Measurements from ENCODE around the gene SERP1.

SERP1 gene

DNA sequence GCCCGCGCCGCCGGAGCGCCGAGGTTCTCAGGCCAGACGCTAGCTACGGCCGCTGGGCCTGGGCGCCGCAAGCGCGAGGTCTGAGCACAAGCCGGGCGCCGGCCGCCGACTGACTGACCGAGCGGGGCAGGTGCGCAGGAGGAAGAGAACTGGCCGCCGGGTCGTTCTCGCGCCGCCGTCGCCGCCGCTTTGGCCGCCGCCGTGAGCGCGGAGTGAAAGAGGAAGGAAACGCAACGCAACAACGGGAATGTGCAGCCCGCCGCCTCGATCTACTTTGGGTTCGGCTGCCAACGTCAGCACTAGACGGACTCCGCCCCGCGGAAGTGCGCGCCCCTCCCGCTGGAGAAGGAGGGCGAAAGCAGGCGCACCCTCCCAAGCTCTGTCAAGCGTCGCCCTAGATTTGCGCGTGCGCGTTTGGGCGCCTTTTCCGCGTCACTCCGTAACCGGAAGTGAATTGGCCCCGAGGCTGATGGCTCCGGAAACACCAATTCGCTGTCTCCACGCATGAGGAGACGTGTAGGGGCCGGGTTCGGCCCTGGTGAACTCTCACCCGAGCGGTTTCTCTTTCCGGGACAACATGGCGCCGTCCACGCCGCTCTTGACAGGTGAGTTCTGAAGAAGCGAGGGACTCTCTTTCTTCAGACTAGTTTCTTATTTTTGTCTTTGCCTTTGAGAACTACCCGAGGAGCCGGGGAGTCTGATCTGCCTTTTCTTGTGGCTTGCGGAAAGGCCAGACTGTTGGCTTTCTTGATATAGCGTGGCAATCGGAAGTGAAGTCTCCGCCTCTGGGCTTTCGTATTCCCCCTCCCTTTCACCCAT, at the start of gene SERP1, which contains the start of gene EIF2A:
Gene SERP1, minus strand, starts transcription at position 271 of the 819 bp plus-strand sequence. CDS start 361 bp downstream, outside the sequence.
Gene EIF2A, plus strand, starts transcription at position 562 of the 819 bp plus-strand sequence. Its CDS starts 16 bp downstream, at position 578.
- TF ChIP-seq, protein P1, sequence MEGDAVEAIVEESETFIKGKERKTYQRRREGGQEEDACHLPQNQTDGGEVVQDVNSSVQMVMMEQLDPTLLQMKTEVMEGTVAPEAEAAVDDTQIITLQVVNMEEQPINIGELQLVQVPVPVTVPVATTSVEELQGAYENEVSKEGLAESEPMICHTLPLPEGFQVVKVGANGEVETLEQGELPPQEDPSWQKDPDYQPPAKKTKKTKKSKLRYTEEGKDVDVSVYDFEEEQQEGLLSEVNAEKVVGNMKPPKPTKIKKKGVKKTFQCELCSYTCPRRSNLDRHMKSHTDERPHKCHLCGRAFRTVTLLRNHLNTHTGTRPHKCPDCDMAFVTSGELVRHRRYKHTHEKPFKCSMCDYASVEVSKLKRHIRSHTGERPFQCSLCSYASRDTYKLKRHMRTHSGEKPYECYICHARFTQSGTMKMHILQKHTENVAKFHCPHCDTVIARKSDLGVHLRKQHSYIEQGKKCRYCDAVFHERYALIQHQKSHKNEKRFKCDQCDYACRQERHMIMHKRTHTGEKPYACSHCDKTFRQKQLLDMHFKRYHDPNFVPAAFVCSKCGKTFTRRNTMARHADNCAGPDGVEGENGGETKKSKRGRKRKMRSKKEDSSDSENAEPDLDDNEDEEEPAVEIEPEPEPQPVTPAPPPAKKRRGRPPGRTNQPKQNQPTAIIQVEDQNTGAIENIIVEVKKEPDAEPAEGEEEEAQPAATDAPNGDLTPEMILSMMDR (conservative IDR thresholded peaks at IDR 0.05; ENCODE audit: low read length) = no peak
- H3K4me3 ChIP-seq (ENCODE audit: low read length) = peak within 1 kb of the TSS; percentile 84
- peak; percentile 99 for DNase-seq (ENCODE audit: low read depth)

DNA sequence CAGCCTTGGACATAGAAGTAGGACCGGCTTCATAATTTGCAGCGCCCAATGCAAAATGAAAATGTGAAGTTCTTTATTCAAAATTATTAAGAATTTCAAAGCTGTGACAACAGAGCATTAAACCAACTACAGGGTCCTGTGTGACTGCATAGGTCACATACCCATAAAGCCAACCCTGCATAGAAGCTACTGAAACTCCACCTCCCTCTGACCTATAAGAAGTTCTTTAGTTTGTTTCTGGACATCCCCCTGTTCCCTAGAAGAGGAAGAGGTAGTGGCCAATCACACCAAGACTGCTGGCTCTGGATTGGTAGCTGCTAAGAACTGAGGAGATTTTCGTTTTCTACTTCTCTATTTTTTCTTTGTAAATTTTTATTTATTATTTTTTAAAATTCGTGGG, 47.9 kb upstream of the SERP1 start:
- DNase-seq (ENCODE audit: low read depth) = no peak
- H3K4me3 ChIP-seq (ENCODE audit: low read length) = no peak overlapping the region
- TF ChIP-seq, protein P1 (conservative IDR thresholded peaks at IDR 0.05; ENCODE audit: low read length) = no peak

- DNase-seq (ENCODE audit: low read depth) = peak; percentile 3
These were observed 43.5 kb upstream of the SERP1 start for GRCh38 chr3:150589759-150590158.

GRCh38 chr3:150588027-150588830, 41.9 kb upstream of the SERP1 start:
- no peak for DNase-seq (ENCODE audit: low read depth)
- TF ChIP-seq, protein P1 (conservative IDR thresholded peaks at IDR 0.05; ENCODE audit: low read length) = no peak
- no peak overlapping the region for H3K4me3 ChIP-seq (ENCODE audit: low read length)

More at GRCh38 chr3:150589759-150590158, 43.5 kb upstream of the SERP1 start:
- no peak overlapping the region for H3K4me3 ChIP-seq (ENCODE audit: low read length)
- TF ChIP-seq, protein P1 (conservative IDR thresholded peaks at IDR 0.05; ENCODE audit: low read length) = no peak

GRCh38 chr3:150583028-150583427, 36.7 kb upstream of the SERP1 start:
- DNase-seq (ENCODE audit: low read depth) = no peak
- TF ChIP-seq, protein P1 (conservative IDR thresholded peaks at IDR 0.05; ENCODE audit: low read length) = no peak
- no peak overlapping the region for H3K4me3 ChIP-seq (ENCODE audit: low read length)

DNA sequence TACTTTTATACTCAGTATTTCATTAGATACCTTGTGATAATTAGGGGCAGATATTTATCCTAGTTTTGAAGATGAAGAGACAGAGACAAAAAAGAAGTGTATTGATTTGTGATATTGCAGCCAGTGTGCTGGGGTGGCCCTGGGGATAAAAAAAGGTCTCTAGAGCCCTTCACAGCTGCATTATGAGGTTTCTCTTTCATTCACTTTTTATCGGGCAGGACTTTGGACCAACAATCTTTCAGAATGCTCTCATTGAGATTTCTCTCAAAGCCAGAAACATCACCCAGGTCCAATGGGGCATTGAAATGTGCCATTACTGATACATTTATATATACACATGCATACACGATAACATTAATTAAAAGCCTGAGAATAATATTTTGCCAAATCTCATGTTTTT, 36.3 kb upstream of the SERP1 start:
- TF ChIP-seq, protein P1 (conservative IDR thresholded peaks at IDR 0.05; ENCODE audit: low read length) = no peak
- H3K4me3 ChIP-seq (ENCODE audit: low read length) = no peak overlapping the region
- DNase-seq (ENCODE audit: low read depth) = no peak
